Measurements from ENCODE around the gene SAPCD2.

SAPCD2 gene

GRCh38 chr9:137077010-137077747, 6.8 kb upstream of the SAPCD2 start, which contains the start of gene UAP1L1:
Gene UAP1L1 (plus strand): TSS chr9:137077517. CDS start chr9:137077533, 16 bp downstream.
- Histone ChIP-seq H3K27me3 (ENCODE audit: control insufficient read depth, low read length) (no peaks in the 10 kb centered on the region), H3K79me2 (ENCODE audit: control insufficient read depth, low read length) (peaks cover 7% of the 10 kb centered on the region), H3K27ac (ENCODE audit: low read depth, low read length) (no peak within 1 kb of the TSS), H3K4me2 (ENCODE audit: low read length) (peak within 1 kb of the TSS; percentile 95), H3K4me3 (ENCODE audit: low read length) (peak within 1 kb of the TSS; percentile 88), H3K9me2 (replicated peaks; ENCODE audit: control insufficient read depth, low read length) (no peaks in the 10 kb centered on the region), H3K9me3 (ENCODE audit: control insufficient read depth, insufficient read depth, low read length) (no peaks in the 10 kb centered on the region), H3K36me3 (ENCODE audit: control insufficient read depth, low read length) (peaks cover 33% of the 10 kb centered on the region), H3K4me1 (ENCODE audit: control insufficient read depth, low read length) (peaks cover 26% of the 10 kb centered on the region), H3F3A (ENCODE audit: control insufficient read depth, insufficient read depth) (peaks cover 6% of the 10 kb centered on the region; the same call in 1 of the 2 replicates), H4K20me1 (ENCODE audit: control insufficient read depth, insufficient read depth, low read depth, low read length) (0 out of 2 replicates have a peak, but pooled peaks cover 10% of the 10 kb centered on the region)
- no peak for TF ChIP-seq EZH2phosphoT487 (IDR thresholded peaks at IDR 0.05; ENCODE audit: borderline replicate concordance, low read length)
- TF ChIP-seq CTCF (IDR thresholded peaks at IDR 0.05; ENCODE audit: low read depth, low read length, poor library complexity, severe bottlenecking): no peak

GRCh38 chr9:137076636-137077009, 6.3 kb upstream of the SAPCD2 start:
- Histone ChIP-seq H3F3A (ENCODE audit: control insufficient read depth, insufficient read depth) (peaks cover 6% of the 10 kb centered on the region; the same call in 1 of the 2 replicates), H3K4me1 (ENCODE audit: control insufficient read depth, low read length) (peaks cover 26% of the 10 kb centered on the region), H3K79me2 (ENCODE audit: control insufficient read depth, low read length) (peaks cover 7% of the 10 kb centered on the region), H3K4me2 (ENCODE audit: low read length) (peak overlapping the region; percentile 95), H3K9me3 (ENCODE audit: control insufficient read depth, insufficient read depth, low read length) (no peaks in the 10 kb centered on the region), H3K9me2 (replicated peaks; ENCODE audit: control insufficient read depth, low read length) (no peaks in the 10 kb centered on the region), H3K4me3 (ENCODE audit: low read length) (peak overlapping the region; percentile 77), H4K20me1 (ENCODE audit: control insufficient read depth, insufficient read depth, low read depth, low read length) (0 out of 2 replicates have a peak, but pooled peaks cover 10% of the 10 kb centered on the region), H3K27ac (ENCODE audit: low read depth, low read length) (no peak overlapping the region), H3K27me3 (ENCODE audit: control insufficient read depth, low read length) (no peaks in the 10 kb centered on the region), H3K36me3 (ENCODE audit: control insufficient read depth, low read length) (peaks cover 27% of the 10 kb centered on the region)
- no peak for TF ChIP-seq EZH2phosphoT487 (IDR thresholded peaks at IDR 0.05; ENCODE audit: borderline replicate concordance, low read length)
- TF ChIP-seq CTCF (IDR thresholded peaks at IDR 0.05; ENCODE audit: low read depth, low read length, poor library complexity, severe bottlenecking): no peak

- peaks cover 20% of the 10 kb centered on the region for H3K36me3 ChIP-seq (ENCODE audit: control insufficient read depth, low read length)
- TF ChIP-seq EZH2phosphoT487 (IDR thresholded peaks at IDR 0.05; ENCODE audit: borderline replicate concordance, low read length) (no peak), CTCF (IDR thresholded peaks at IDR 0.05; ENCODE audit: low read depth, low read length, poor library complexity, severe bottlenecking) (no peak)
Observed at GRCh38 chr9:137075275-137075775, 5.0 kb upstream of the SAPCD2 start.

More at GRCh38 chr9:137075275-137075775, 5.0 kb upstream of the SAPCD2 start:
- Histone ChIP-seq H4K20me1 (ENCODE audit: control insufficient read depth, insufficient read depth, low read depth, low read length) (0 out of 2 replicates have a peak, but pooled peaks cover 10% of the 10 kb centered on the region), H3K27me3 (ENCODE audit: control insufficient read depth, low read length) (no peaks in the 10 kb centered on the region), H3K9me2 (replicated peaks; ENCODE audit: control insufficient read depth, low read length) (no peaks in the 10 kb centered on the region), H3F3A (ENCODE audit: control insufficient read depth, insufficient read depth) (peaks cover 6% of the 10 kb centered on the region; the same call in 1 of the 2 replicates), H3K4me3 (ENCODE audit: low read length) (no peak overlapping the region), H3K79me2 (ENCODE audit: control insufficient read depth, low read length) (peaks cover 7% of the 10 kb centered on the region), H3K4me2 (ENCODE audit: low read length) (peak overlapping the region; percentile 48), H3K9me3 (ENCODE audit: control insufficient read depth, insufficient read depth, low read length) (no peaks in the 10 kb centered on the region), H3K4me1 (ENCODE audit: control insufficient read depth, low read length) (peaks cover 36% of the 10 kb centered on the region), H3K27ac (ENCODE audit: low read depth, low read length) (no peak overlapping the region)
